Hematopoietic multipotent progenitor cell treated with erythropoietin and hydrocortisone succinate and interleukin-3 and kit ligand, for 4 days (in vitro differentiated cells): ENCODE measurements around the gene LTB.
"Not testable (repeated sequence)": the region's sequence is repeated elsewhere in the genome, so short reads cannot be mapped to it uniquely, and the experiment has no call there.

Experiments
- DNase-seq: peaks from one replicate; pipeline ENCODE4 v3.0.0-alpha.2; 2015

The LTB gene

GRCh38 chr6:31607317-31607716 lies 25.1 kb upstream of the LTB start:
- peak; percentile 36 for DNase-seq

GRCh38 chr6:31597006-31597405 lies 14.8 kb upstream of the LTB start:
- DNase-seq, result peak; percentile 89

- DNase-seq, result no peak
These were observed 10.2 kb upstream of the LTB start for GRCh38 chr6:31592396-31592771.

GRCh38 chr6:31590691-31591090 lies 8.5 kb upstream of the LTB start:
- not testable (repeated sequence) for DNase-seq

- DNase-seq, result peak; percentile 46
These were observed 6.8 kb upstream of the LTB start for GRCh38 chr6:31588871-31589650.

- no peak for DNase-seq
These were observed 5.9 kb upstream of the LTB start for GRCh38 chr6:31587791-31588777.

GRCh38 chr6:31586599-31587281 lies 4.5 kb upstream of the LTB start:
- DNase-seq, result peak; percentile 92

- peak; percentile 75 for DNase-seq
These were observed 3.8 kb upstream of the LTB start, which contains the start of gene LST1 for GRCh38 chr6:31586008-31586407. Gene LST1 (plus strand): TSS chr6:31586277. CDS start chr6:31587300, 1,023 bp downstream.

GRCh38 chr6:31585491-31585890 lies 3.3 kb upstream of the LTB start:
- DNase-seq, result peak; percentile 77

- no peak for DNase-seq
These were observed 592 bp downstream of the LTB start for GRCh38 chr6:31581434-31582229.

GRCh38 chr6:31580807-31581433 lies 1.3 kb downstream of the LTB start:
- peak; percentile 92 for DNase-seq

GRCh38 chr6:31580438-31580740 lies 1.8 kb downstream of the LTB start:
- DNase-seq, result no peak

GRCh38 chr6:31579546-31580437 lies 2.4 kb downstream of the LTB start:
- DNase-seq, result no peak

- DNase-seq, result no peak
These were observed 3.1 kb downstream of the LTB start for GRCh38 chr6:31579119-31579505.

GRCh38 chr6:31578184-31579118 lies 3.8 kb downstream of the LTB start:
- no peak for DNase-seq

- no peak for DNase-seq
These were observed 4.7 kb downstream of the LTB start for GRCh38 chr6:31577579-31577966.

- DNase-seq, result no peak
These were observed 5.2 kb downstream of the LTB start for GRCh38 chr6:31576897-31577578.

GRCh38 chr6:31575952-31576685 lies 6.1 kb downstream of the LTB start:
- DNase-seq, result no peak
